ENCODE data around the gene WFDC11.
"Not testable (repeated sequence)": the region's sequence is repeated elsewhere in the genome, so short reads cannot be mapped to it uniquely, and the experiment has no call there.

Gene WFDC11

DNA sequence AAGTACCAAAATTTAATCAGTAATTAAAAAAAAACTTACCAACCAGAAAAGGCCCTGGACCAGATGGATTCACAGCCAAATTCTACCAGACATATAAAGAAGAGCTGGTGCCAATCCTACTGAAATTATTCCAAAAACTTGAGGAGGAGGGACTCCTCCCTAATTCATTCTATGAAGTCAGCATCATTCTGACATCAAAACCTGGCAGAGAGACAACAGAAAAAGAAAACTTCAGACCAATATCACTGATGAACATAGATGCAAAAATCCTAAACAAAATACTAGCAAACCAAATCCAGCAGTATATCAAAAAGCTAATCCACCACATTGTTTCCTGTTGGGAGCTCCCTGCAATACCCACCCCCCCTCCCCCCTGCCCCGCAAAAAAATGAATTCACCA, at the start of gene WFDC11:
TSS of gene WFDC11 (minus strand) at position 101 of the 400 bp plus-strand sequence. CDS start 19,639 bp downstream, outside the sequence.
- DNase-seq = no peak

DNA sequence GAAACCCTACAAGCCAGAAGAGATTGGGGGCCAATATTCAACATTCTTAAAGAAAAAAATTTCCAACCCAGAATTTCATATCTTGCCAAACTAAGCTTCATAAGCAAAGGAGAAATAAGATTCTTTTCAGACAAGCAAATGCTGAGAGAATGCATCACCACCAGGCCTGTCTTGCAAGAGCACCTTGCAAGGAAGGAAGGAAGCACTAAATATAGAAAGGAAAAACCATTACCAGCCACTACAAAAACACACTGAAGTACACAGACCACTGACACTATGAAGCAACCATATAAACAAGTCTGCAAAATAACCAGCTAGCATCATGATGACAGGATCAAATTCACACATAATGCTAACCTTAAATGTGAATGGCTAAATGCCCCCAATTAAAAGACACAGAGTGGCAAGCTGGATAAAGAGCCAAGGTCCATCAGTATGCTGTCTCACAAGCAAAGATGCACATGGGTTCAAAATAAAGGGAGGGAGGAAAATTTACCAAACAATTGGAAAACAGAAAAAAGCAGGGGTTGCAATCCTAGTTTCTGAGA, 46.2 kb upstream of the WFDC11 start:
- not testable (repeated sequence) for DNase-seq

DNA sequence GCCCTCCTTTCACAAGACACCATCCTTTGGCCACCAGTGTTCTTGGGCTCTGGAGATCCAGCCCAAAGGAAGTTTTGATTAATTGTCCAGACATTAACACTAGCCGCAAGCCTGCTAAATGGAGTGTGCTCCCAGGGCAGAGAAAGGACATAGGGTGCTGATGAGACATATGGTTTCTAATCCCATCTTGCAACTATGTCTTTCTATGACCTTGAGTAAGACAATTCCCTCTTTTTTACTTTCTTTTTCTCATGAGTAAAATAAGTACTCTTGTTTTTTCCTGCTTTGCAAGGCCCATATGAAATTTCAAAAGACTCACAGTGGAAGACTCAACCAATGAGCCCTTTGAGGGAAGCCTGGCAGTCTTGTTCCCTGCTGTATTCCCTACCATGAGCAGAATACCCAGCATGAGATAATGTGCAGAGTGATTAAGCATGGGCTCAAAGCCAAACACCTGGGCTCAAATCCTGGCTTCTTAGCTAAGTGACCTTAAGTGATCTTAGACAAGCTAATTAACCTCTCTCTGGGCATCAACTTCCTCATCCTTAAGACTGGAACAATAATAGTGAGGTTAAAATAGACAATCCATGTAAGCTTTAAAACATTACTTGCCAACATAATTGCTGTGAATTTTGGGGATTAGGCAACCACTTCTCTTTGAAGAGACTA, 35.1 kb upstream of the WFDC11 start, which contains the start of gene WFDC10B:
TSS of gene WFDC10B (minus strand) at position 51 of the 669 bp plus-strand sequence. CDS start 19,027 bp downstream, outside the sequence.
- no peak for DNase-seq

DNA sequence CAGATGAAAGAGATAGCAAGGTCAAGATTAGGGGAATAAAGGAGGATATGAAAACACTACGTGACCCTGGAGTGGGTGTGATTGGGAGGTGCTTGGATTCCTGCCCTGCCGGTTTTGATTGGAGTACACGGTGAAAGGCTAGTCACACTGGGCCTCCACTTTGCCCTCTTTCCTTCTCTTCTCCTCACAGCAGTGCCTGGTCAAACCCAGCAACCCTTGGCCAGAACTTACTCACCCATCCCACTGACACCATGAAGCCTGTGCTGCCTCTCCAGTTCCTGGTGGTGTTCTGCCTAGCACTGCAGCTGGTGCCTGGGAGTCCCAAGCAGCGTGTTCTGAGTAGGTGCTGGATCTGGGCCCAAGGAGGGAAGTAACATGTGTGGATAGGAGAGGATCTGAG, 31.8 kb upstream of the WFDC11 start, which contains the start of gene WFDC13:
TSS of gene WFDC13 (plus strand) at position 166 of the 400 bp plus-strand sequence. CDS start at position 252, 86 bp downstream.
- no peak for DNase-seq

DNA sequence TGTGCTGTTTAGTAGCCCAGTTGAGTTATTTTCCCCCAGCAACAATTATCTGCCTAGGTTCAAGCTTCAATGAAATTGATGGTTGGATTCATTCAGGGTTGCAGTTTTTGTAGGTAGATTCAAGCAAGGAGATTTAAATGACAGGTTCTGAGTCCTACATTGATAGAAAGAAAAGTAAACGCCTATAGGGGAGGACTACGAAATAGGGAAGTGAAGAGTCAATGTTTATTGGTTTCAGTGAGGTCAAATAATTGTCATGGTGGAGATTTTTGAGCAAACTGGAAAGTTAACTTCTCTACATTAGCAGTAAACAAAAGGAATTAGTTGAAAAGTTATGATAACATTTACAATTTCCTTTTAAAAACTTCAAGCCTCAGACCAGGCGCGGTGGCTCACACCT, 31.1 kb upstream of the WFDC11 start:
- DNase-seq = no peak

DNA sequence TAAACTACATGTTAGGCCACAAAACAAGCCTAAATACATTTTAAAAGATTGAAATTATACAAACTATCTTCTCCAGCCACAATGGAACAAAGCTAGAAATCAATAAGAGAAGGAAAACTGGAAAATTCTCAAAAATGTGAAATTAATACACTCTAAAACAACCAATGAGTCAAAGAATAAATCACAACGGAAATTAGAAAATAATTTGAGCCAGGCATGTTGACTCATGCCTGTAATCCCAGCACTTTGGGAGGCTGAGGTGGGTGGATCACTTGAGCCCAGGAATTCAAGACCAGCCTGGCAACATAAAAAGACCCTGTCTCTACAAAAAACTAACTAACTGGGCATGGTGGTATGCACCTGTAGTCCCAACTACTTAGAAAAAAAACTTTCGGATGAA, 25.5 kb upstream of the WFDC11 start:
- DNase-seq = no peak

DNA sequence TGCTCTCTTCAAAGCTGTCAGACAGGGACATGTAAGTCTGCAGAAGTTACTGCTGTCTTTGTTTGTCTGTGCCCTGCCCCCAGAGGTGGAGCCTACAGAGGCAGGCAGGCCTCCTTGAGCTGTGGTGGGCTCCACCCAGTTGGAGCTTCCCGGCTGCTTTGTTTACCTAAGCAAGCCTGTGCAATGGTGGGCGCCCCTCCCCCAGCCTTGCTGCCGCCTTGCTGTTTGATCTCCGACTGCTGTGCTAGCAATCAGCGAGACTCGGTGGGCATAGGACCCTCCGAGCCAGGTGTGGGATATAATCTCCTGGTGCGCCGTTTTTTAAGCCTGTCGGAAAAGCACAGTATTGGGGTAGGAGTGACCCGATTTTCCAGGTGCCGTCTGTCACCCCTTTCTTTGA, 23.3 kb upstream of the WFDC11 start:
- not testable (repeated sequence) for DNase-seq

DNA sequence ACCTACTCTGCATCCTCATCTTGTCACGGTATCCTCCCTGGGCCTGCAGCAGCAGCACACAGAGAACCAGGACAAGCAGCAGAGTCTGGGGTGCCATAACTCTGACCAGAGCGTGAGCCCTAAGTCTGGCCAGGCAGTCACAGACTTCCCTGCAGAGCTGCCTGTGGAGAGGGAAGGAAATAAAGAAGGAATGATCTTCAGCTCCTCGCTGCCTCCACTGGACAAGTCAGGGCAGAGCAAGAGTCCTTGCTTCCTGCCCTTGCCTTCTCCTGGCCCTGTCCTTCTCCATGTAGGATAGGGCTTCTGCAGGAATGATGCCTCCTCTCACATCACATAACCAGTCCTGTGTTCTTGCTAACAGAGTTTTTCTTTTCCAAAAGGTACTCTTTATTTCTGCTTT, 15.9 kb upstream of the WFDC11 start:
- DNase-seq = no peak

DNA sequence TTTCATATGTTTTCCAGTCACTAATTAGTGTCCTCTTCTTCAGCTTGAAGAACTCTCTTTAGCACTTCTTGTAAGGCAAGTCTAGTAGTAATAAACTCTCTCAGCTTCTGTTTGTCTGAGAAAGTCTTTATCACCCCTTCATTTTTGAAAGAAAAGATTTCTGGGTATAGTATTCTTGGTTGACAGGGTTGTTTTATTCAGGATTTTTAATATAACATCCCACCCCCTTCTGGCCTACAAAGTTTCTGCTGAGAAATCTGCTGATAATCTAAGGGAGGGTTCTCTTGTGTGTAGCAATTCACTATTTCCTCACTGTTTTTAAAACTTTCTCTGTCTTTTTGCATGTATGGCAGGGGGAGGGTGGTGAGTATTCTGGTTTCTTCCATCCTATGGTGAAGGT, 9.6 kb upstream of the WFDC11 start:
- DNase-seq = no peak

DNA sequence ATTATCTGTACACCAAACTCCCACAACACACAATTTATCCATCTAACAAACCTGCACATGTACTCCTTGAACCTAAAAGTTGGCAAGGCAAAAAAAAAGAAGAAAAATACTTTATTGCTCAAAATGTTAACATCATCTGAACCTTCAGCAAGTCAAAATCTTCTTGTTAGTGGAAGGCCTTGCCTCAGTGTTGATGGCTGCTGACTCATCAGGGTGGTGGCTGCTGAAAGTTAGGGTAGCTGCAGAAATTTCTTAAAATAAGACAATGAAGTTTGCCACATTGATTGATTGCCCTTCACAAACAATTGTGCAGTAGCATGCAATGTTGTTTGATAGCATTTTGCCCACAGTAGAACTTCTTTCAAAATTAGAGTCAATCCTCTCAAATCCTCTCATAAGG, 2.7 kb upstream of the WFDC11 start:
- no peak for DNase-seq

DNA sequence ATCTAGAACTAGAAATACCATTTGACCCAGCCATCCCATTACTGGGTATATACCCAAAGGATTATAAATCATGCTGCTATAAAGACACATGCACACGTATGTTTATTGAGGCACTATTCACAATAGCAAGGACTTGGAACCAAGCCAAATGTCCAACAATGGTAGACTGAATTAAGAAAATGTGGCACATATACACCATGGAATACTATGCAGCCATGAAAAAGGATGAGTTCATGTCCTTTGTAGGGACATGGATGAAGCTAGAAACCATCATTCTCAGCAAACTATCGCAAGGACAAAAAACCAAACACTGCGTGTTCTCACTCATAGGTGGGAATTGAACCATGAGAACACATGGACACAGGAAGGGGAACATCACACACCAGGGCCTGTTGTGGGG, 13.0 kb downstream of the WFDC11 start:
- DNase-seq = not testable (repeated sequence)

DNA sequence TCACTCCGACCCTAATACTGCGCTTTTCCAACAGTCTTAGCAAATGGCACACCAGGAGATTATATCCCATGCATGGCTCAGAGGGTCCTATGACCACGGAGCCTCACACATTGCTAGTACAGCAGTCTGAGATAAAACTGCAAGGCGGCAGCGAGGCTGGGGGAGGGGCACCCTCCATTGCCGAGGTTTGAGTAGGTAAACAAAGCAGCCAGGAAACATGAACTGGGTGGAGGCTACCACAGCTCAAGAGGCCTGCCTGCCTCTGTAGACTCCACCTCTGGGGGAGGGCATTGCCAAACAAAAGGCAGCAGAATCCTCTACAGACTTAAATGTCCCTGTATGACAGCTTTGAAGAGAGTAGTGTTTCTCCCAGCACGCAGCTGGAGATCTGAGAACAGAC, 18.3 kb downstream of the WFDC11 start:
- not testable (repeated sequence) for DNase-seq

DNA sequence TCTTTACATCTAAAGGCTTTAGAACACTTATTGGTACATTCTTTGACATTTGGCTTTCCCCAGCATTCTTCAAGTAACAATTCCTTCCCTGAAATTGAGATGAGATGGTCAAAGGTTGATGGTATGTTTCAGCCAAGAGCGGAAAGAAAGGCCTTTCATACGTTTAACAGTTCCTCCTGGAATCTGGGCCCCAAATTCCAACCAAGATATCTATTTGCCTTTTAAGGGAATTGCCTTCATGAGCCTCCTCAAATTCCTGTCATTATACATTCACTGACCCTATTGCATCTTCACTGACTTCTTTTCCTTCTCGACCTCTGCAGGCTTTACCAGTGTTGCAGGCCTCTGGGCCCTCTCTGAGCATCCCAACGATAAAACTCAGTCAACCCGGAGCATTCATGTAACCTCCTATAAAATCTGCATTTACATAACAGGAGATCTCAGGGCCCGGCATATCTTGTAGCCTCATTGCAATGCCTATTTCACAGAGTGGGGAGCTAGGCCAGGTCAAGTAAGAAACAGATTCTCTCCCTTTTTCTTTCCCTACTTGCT, 20.7 kb downstream of the WFDC11 start:
- DNase-seq = no peak

DNA sequence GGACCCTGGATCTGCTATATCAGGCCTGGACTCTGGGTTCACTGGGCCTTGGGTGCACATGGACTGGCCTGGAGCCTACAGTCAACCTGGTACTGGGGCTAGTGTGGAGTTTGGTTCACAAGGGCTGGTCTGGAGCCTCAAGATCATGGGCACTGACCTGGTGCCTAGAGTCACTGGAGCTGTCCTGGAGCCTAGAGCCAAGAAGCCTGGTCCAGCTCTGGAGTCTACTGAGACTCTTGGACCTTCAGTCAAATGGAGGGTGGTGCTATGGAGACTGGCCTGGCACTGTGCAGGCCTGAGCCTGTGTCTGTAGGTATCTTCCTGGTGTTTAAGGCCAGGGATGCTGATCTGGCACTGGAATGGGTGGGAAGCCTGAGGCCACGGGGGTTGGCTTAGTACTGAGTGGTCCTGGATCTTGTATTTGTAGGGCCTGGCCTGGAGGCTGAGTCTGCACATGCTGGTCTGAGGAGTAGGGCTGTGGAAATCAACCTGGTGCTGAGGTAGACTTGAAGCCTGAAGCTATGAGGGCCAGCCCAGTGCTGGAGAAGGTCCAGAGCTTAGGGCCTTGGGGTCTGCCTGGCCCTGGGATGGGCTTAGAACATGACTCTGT, 22.5 kb downstream of the WFDC11 start:
- no peak for DNase-seq

DNA sequence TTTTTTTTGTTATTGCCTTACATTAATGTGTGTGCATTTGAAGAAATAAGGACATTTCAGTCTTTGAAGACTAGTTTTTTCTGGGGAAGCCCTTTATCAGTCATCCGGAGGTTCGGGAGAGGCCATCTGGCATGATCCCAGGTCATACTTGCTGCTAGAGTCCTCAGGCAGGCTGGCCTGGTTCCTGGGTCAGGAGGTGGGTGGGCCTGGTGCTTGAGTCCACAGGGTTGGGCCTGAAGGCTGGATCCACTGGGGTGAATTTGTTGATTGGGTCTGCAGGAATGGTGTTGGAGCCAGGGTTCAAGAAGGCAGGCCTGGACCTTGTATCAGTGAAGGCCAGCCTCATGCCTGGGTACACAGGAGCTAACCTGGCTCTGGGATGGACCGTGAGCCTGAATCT, 23.2 kb downstream of the WFDC11 start:
- DNase-seq = no peak

DNA sequence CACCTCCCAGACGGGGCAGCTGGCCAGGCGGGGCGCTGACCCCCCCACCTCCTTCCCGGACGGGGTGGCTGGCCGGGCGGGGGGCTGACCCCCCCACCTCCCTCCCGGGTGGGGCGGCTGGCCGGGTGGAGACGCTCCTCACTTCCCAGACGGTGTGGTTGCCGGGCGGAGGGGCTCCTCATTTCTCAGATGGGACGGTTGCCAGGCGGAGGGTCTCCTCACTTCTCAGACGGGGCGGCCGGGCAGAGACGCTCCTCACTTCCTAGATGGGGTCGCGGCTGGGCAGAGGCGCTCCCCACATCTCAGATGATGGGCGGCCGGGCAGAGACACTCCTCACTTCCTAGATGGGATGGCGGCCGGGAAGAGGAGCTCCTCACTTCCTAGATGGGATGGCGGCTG, 24.2 kb downstream of the WFDC11 start:
- not testable (repeated sequence) for DNase-seq

DNA sequence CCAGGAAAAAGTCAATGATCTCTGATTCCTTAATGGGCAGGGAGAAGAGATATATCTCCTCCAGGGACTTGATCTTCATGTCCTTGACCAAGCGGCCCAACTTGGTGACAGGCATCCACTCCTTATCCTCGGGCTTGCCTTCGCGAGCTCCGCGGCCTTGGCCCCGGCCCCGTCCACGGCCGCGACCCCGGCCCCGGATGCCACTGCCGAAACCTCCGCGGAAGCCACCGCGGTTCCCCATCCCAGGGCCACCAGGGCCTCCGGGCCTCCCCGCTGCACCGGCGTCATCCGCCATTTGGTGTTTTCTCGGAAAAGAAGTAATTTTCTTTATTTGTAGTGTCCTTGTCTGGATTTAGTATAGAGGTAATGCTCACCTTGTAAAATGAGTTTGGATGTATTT, 29.0 kb downstream of the WFDC11 start:
- not testable (repeated sequence) for DNase-seq

DNA sequence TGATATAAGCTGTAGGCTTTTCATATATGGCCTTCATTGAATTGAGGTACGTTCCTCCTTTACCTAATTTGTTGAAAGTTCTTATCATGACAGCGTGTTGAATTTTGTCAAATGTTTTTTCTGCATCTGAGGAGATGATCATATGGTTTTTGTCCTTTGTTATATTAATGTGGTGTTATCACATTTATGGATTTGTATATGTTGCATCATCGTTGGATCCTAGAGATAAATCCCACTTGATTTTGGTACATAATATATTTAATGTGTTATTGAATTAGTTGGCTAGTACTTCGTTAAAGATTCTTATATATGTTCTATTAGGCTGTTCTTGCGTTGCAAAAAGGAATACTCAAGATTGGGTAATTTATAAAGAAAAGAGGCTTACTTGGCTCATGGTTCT, 30.4 kb downstream of the WFDC11 start:
- DNase-seq = no peak

DNA sequence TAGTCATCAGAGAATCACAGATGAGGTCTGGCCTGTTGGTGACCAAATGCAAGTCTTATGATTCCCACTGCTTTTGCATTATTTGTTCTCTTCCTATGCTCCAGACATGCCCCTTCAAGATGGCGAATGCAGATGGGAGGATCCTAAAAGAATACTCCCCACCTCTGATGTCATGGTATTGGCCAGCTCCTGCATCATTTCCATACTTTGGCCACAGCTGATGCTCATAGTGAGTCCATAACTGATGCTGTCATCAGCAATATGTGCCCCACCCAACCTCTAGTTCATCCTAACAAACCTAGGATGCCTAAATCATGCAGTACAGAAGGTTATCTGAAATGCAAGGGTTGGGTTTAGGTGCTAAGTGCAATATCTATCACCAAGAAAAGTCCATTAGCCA, 33.5 kb downstream of the WFDC11 start:
- no peak for DNase-seq

DNA sequence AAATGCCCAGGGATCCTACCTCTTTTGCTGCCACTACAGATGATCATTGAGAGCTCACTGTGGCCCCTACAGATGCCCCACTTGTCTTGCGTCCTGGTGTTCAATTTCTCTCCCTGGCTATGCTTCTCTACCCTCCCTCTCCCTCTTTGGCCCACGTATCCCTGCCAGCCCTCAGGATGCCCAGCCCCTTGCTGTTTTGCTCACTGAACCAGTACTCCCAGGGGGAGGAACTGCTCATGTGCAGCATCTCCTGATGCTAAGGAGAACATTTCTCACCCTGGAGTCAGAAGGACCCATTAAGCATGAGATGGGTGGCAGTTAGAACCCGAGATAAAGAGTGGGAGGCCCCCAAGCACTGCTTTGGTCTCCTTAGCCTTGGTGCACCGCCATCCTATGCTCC, 38.9 kb downstream of the WFDC11 start, which contains the start of gene WFDC9:
TSS of gene WFDC9 (minus strand) at position 101 of the 400 bp plus-strand sequence. CDS start 21,103 bp downstream, outside the sequence.
- DNase-seq = no peak

DNA sequence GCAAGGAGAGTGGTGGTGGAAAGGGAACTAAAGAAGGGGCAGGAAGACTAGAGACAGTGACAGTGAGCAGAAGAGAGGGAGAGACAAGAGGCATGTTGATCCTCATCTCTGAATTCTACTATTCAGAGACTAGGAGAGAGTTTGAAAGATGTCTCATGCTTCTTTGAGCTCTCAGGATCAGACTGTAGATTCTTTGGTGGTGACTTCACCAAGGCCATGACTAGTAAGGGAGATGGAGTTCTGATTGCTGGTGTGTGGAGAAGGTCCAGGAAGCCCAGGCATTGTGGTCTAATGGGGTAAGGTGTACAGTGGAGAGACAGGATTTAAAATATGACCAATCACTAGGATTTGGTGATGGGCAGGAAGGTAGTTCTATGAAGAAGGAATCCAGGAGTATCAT, 39.7 kb downstream of the WFDC11 start:
- no peak for DNase-seq

DNA sequence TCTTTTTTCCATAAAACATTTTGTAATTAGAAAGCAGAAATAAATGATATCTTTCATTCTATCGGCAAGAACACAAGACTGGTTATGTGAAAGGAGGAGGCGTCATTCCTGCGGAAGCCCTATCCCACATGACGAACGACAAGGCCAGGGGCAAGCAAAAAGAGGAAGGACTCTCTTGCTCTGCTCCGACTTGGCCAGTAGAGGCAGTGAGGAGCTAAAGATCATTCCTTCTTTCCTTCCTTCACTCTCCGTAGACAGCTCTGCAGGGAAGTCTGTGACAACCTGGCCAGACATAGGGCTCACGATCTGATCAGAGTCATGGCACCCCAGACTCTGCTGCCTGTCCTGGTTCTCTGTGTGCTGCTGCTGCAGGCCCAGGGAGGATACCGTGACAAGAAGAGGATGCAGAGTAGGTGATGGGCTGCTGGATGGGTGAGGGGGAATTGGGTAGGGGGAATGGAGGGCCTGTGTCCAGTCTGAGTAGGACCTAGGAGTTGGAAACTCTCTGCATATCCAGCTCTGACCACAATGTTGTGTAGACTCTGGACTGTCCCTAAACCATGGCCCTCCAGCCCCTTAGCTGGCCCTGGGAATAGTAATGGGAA, 40.4 kb downstream of the WFDC11 start, which contains the start of gene WFDC10A:
TSS of gene WFDC10A (plus strand) at position 244 of the 605 bp plus-strand sequence. CDS start at position 319, 75 bp downstream.
- DNase-seq = peak; percentile 19 to 27

DNA sequence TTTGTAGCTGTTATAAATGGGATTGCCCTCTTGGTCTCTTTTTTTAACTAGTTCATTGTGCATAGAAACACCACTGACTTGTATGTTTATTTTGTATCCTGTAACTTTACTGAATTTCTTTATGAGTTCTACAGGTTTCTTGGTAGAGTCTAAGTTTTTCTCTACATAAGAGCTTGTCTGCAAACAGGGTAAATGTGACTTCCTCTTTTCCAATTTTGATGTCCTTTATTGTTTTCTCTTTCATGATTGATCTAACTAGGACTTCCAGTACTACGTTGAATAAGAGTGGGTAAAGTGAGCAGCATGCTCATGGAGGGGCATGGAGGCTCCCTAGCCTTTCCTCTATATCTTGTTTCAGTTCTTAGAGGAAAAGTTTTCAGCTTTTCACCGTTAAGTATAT, 43.5 kb downstream of the WFDC11 start:
- DNase-seq = no peak

Measured in CD4-positive, alpha-beta T cell treated with Interferon alpha-2 for 1 hour (primary cell).